H1 (cell line): ENCODE results near the gene MEF2C.

ENCODE experiments used
- CTCF ChIP-seq, 3 experiments: IDR thresholded peaks; 1 replicate in 2 of 3; 2 replicates in 1 of 3; pipeline versions ENCODE4 v1.5.1 to v1.6.1; 2011; ENCODE audit warnings: low read length in 3 of 3, mild to moderate bottlenecking in 3 of 3, inconsistent platforms in 2 of 3, low read depth in 1 of 3, moderate library complexity in 1 of 3; ENCODE audit not compliant: insufficient read depth in 1 of 3; ENCODE audit errors: control extremely low read depth in 1 of 3
- EP300 ChIP-seq, 2 experiments: IDR thresholded peaks; 1 replicate in 1 of 2; 2 replicates in 1 of 2; pipeline ENCODE4 v1.6.1; 2011 to 2012; ENCODE audit warnings: low read depth in 2 of 2, low read length in 2 of 2, mild to moderate bottlenecking in 2 of 2, borderline replicate concordance in 1 of 2, inconsistent platforms in 1 of 2, moderate library complexity in 1 of 2
- GABPA ChIP-seq: IDR thresholded peaks from 2 replicates; pipeline ENCODE4 v1.6.1; 2011; ENCODE audit warnings: mild to moderate bottlenecking, low read length, moderate library complexity, borderline replicate concordance; ENCODE audit not compliant: insufficient read depth
- HDAC2 ChIP-seq, 2 experiments: fragments of 300-600 bp in 1 of 2; sonication (generic) in 1 of 2; IDR thresholded peaks; 2 replicates each; pipeline ENCODE4 v1.6.1; 2011 to 2012; ENCODE audit warnings: low read depth in 2 of 2, low read length in 2 of 2, mild to moderate bottlenecking in 2 of 2, moderate library complexity in 2 of 2, borderline replicate concordance in 1 of 2, inconsistent platforms in 1 of 2
- JUN ChIP-seq: IDR thresholded peaks from 2 replicates; pipeline ENCODE4 v1.6.1; 2011; ENCODE audit warnings: low read depth, mild to moderate bottlenecking, improper control_type of control experiment, low read length
- MAX ChIP-seq: IDR thresholded peaks from 2 replicates; pipeline ENCODE4 v1.6.1; 2012; ENCODE audit warnings: inconsistent platforms
- POLR2AphosphoS5 ChIP-seq: IDR thresholded peaks from 2 replicates; pipeline ENCODE4 v1.6.1; 2011; ENCODE audit warnings: low read depth, low read length
- POU5F1 ChIP-seq: IDR thresholded peaks from 2 replicates; pipeline ENCODE4 v1.6.1; 2011; ENCODE audit warnings: low read depth, mild to moderate bottlenecking, low read length, moderate library complexity
- RFX5 ChIP-seq: IDR thresholded peaks from 2 replicates; pipeline ENCODE4 v1.6.1; 2011; ENCODE audit warnings: low read depth, low read length, improper control_type of control experiment, borderline replicate concordance
- SP1 ChIP-seq: IDR thresholded peaks from 2 replicates; pipeline ENCODE4 v1.6.1; 2011; ENCODE audit warnings: low read depth, low read length
- SUZ12 ChIP-seq: fragments of 200-600 bp; sonication (generic); IDR thresholded peaks from 2 replicates; pipeline ENCODE4 v1.6.1; 2012; ENCODE audit warnings: mild to moderate bottlenecking, inconsistent platforms, low read length, moderate library complexity, mixed read lengths
- TAF1 ChIP-seq: IDR thresholded peaks from 2 replicates; pipeline ENCODE4 v1.6.1; 2011; ENCODE audit warnings: mild to moderate bottlenecking, low read depth, low read length
- USF2 ChIP-seq: IDR thresholded peaks from 2 replicates; pipeline ENCODE4 v1.6.1; 2011; ENCODE audit warnings: low read length, improper control_type of control experiment

GRCh38 chr5:88836195-88836838 is 46.7 kb downstream of the MEF2C start:
- TF ChIP-seq CTCF (IDR thresholded peaks at IDR 0.05; ENCODE audit: control extremely low read depth in 1 of 3, insufficient read depth in 1 of 3, low read depth in 1 of 3, low read length in 3 of 3) (no peak), SUZ12 (no peak), MAX (no peak), GABPA (no peak), USF2 (no peak), HDAC2 (IDR thresholded peaks at IDR 0.05; ENCODE audit: borderline replicate concordance in 1 of 2, low read depth in 2 of 2, low read length in 2 of 2) (no peak), POLR2AphosphoS5 (no peak), RFX5 (no peak), POU5F1 (no peak), EP300 (IDR thresholded peaks at IDR 0.05; ENCODE audit: borderline replicate concordance in 1 of 2, low read depth in 2 of 2, low read length in 2 of 2) (no peak), SP1 (no peak), JUN (no peak), TAF1 (no peak)
